HCT116 (cell line): ENCODE results near the gene MBP. TPM values are rescaled to one million over a fixed set of nuclear protein-coding genes. Genes with fewer than 3 reads are reported as not detected.

Experiments
- ATAC-seq: fragments of 200-7000 bp; cut with Tn5 transposase; 2 replicates; pipeline ENCODE4 v1.9.1; 2020; ENCODE audit warnings: mild to moderate bottlenecking, moderate library complexity
- BruUV-seq: library from RNA; stranded (reverse); fragments of 400-500 nt; replicated peaks from 2 replicates; lab custom pipeline; 2021; lab: Mats Ljungman, UMichigan
- CTCF ChIA-PET: fragments of 300-600 bp; sonication (Branson Sonifier 250); formaldehyde crosslinking; loops from one replicate; lab custom pipeline; 2021; ENCODE audit warnings: antibody characterized with exemption; lab: Charles Lee
- POLR2A ChIA-PET: fragments of 300-600, 350-600 bp; sonication (Branson Sonifier 250); formaldehyde crosslinking; loops from one replicate; lab custom pipeline; 2021; ENCODE audit warnings: antibody characterized with exemption; lab: Charles Lee
- RAD21 ChIA-PET, 2 experiments: fragments of 300-600 bp; sonication (Branson Sonifier 250); formaldehyde crosslinking; loops; one replicate each; lab custom pipeline; 2023; ENCODE audit warnings: low total read pairs in 2 of 2; ENCODE audit not compliant: uncharacterized antibody in 2 of 2, unreplicated experiment in 2 of 2, low non-redundant PET in 1 of 2; lab: Charles Lee
- DNase-seq: peaks from one replicate; pipeline ENCODE4 v3.0.0-alpha.2; 2010; ENCODE audit warnings: low read depth, low spot score
- H2AFZ ChIP-seq: fragments of 200-600 bp; shearing (Covaris generic), sonication (generic); 2 replicates; pipeline ENCODE4 v1.6.1; 2017; ENCODE audit warnings: low read depth, mixed run types, mixed read lengths, antibody characterized with exemption, low read length; ENCODE audit not compliant: poor library complexity, severe bottlenecking
- H3K27ac ChIP-seq: 2 replicates; pipeline ENCODE4 v1.5.1; 2012; ENCODE audit warnings: low read depth, low read length
- H3K27me3 ChIP-seq: fragments of 200-600 bp; sonication (generic); 2 replicates; pipeline ENCODE4 v1.6.1; 2016; ENCODE audit warnings: mixed run types, low read length, mixed read lengths; ENCODE audit not compliant: insufficient read depth
- H3K36me3 ChIP-seq, 2 experiments: fragments of 200-500 bp in 1 of 2; fragments of 200-600 bp in 1 of 2; sonication (Bioruptor generic) in 1 of 2; sonication (generic) in 1 of 2; 2 replicates each; pipeline versions ENCODE4 v1.5.1 to v1.6.1; 2014 to 2016; ENCODE audit warnings: low read length in 2 of 2, inconsistent platforms in 1 of 2, mixed read lengths in 1 of 2, mixed run types in 1 of 2; ENCODE audit not compliant: insufficient read depth in 2 of 2, control insufficient read depth in 1 of 2
- H3K4me1 ChIP-seq, 2 experiments: fragments of 200-600 bp in 1 of 2; sonication (generic) in 1 of 2; 2 replicates each; pipeline versions ENCODE4 v1.5.1 to v1.6.1; 2012 to 2017; ENCODE audit warnings: low read length in 2 of 2, inconsistent platforms in 1 of 2, mild to moderate bottlenecking in 1 of 2, mixed read lengths in 1 of 2, mixed run types in 1 of 2, moderate library complexity in 1 of 2; ENCODE audit not compliant: insufficient read depth in 2 of 2, control insufficient read depth in 1 of 2
- H3K4me2 ChIP-seq: fragments of 200-600 bp; sonication (generic); 2 replicates; pipeline ENCODE4 v1.6.1; 2017; ENCODE audit warnings: mixed run types, low read length, mixed read lengths
- H3K4me3 ChIP-seq, 2 experiments: fragments of 200-600 bp in 1 of 2; sonication (generic) in 1 of 2; replicated peaks in 1 of 2; 2 replicates each; pipeline ENCODE4 v1.5.1; 2011 to 2016; ENCODE audit warnings: low read length in 2 of 2, control low read depth in 1 of 2, low read depth in 1 of 2, mild to moderate bottlenecking in 1 of 2, mixed read lengths in 1 of 2, mixed run types in 1 of 2
- H3K79me2 ChIP-seq: fragments of 200-600 bp; sonication (generic); 2 replicates; pipeline ENCODE4 v1.6.1; 2017; ENCODE audit warnings: mild to moderate bottlenecking, mixed run types, low read length, moderate library complexity, mixed read lengths; ENCODE audit not compliant: insufficient read depth
- H3K9ac ChIP-seq: fragments of 200-600 bp; sonication (generic); 2 replicates; pipeline ENCODE4 v1.6.1; 2016; ENCODE audit warnings: low read length, mixed read lengths
- H3K9me2 ChIP-seq: fragments of 200-600 bp; sonication (generic), shearing (Covaris generic); 2 replicates; pipeline ENCODE4 v1.6.1; 2017; ENCODE audit warnings: mixed run types, mild to moderate bottlenecking, moderate library complexity; ENCODE audit not compliant: insufficient read depth
- H3K9me3 ChIP-seq, 2 experiments: fragments of 200-500 bp in 1 of 2; fragments of 200-600 bp in 1 of 2; sonication (Bioruptor generic) in 1 of 2; sonication (generic) in 1 of 2; 2 replicates each; pipeline ENCODE4 v1.6.1; 2014 to 2017; ENCODE audit warnings: low read length in 2 of 2, mixed read lengths in 2 of 2, inconsistent platforms in 1 of 2, low read depth in 1 of 2, mild to moderate bottlenecking in 1 of 2, mixed run types in 1 of 2, moderate library complexity in 1 of 2; ENCODE audit not compliant: control insufficient read depth in 1 of 2, insufficient read depth in 1 of 2
- H4K20me1 ChIP-seq: fragments of 200-600 bp; sonication (generic), shearing (Covaris generic); 2 replicates; pipeline ENCODE4 v1.6.1; 2017; ENCODE audit warnings: mixed run types, mild to moderate bottlenecking, moderate library complexity; ENCODE audit not compliant: insufficient read depth
- CEBPB ChIP-seq: IDR thresholded peaks from 2 replicates; pipeline ENCODE4 v1.6.1; 2012; ENCODE audit warnings: low read depth
- EGR1 ChIP-seq: IDR thresholded peaks from 2 replicates; pipeline ENCODE4 v1.6.1; 2012; ENCODE audit warnings: low read depth
- ELF1 ChIP-seq: IDR thresholded peaks from 2 replicates; pipeline ENCODE4 v1.6.1; 2012; ENCODE audit warnings: low read depth, borderline replicate concordance
- POLR2A ChIP-seq: IDR thresholded peaks from 2 replicates; pipeline ENCODE4 v1.7.0; 2011; ENCODE audit warnings: borderline replicate concordance; ENCODE audit not compliant: insufficient read depth, insufficient read length; ENCODE audit errors: extremely low read depth
- RAD21 ChIP-seq: IDR thresholded peaks from 2 replicates; pipeline ENCODE4 v1.6.1; 2012; ENCODE audit warnings: low read depth, mild to moderate bottlenecking
- SIN3A ChIP-seq: IDR thresholded peaks from 2 replicates; pipeline ENCODE4 v1.6.1; 2012; ENCODE audit warnings: low read depth
- SP1 ChIP-seq: IDR thresholded peaks from 2 replicates; pipeline ENCODE4 v1.6.1; 2012; ENCODE audit warnings: low read depth
- SRF ChIP-seq: IDR thresholded peaks from 2 replicates; pipeline ENCODE4 v1.6.1; 2012; ENCODE audit warnings: low read depth
- intact Hi-C: fragments of 100-400 bp; cut with micrococcal nuclease; formaldehyde crosslinking; loops from 2 replicates; pipeline ENCODE4 v1.10.0; 2022
- total RNA-seq: library from RNA; stranded (reverse); gene quantifications from one replicate; pipeline ENCODE4 v1.2.1, GENCODE V29; 2021; ENCODE audit not compliant: unreplicated experiment
- TF ChIP-seq, protein P1 (sequence below): IDR thresholded peaks from 2 replicates; pipeline ENCODE4 v1.6.1; 2011; ENCODE audit warnings: mild to moderate bottlenecking, low read length, moderate library complexity; ENCODE audit not compliant: insufficient replicate concordance; ENCODE audit errors: extremely low read depth
- TF ChIP-seq, protein P2 (sequence below): IDR thresholded peaks from 2 replicates; pipeline ENCODE4 v1.6.1; 2012

Gene MBP
- total RNA-seq, 1 experiment from 2014 or later: 34.9 TPM

DNA sequence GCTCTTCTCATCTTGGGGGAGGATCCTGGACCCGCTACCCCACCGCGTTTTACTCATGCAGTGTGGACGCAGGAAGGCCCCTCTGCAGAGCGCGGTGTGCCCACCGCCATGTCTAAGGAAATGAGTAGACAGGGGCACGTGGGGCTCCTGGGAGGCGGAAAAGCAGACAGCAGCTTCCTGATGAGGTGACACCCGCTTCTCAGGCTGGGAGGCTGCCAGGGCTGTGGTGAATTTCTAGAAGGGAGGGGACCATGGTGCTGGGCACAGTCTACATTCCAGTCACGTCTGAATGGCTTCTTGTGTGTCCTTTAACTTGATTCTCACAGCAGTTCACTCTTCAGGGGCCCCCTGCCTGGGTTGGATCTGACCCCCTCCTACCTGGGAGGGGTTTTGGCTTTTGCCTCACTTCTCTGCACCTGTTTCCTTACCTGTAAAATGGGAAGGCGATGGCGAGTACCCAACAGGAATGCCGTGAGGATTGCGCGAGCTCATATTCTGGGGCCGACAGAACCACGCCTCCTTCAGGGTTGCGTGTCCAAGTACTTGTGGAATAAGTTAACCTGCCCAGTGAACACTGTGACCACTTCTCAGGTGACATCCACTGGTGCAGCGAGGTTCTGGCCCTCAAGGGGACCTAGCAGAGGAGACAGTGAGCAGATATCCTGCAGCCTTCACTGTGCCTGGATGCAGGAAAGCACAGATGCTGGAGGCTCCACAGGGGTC is 32.3 kb upstream of the MBP start:
- Histone ChIP-seq H3K9me3 (no peaks in the 10 kb centered on the region), H3K79me2 (no peaks in the 10 kb centered on the region), H3K27me3 (no peaks in the 10 kb centered on the region), H3K9me2 (no peaks in the 10 kb centered on the region), H3K4me1 (no peaks in the 10 kb centered on the region), H3K27ac (no peak overlapping the region), H4K20me1 (no peaks in the 10 kb centered on the region), H3K4me2 (no peak overlapping the region), H3K9ac (no peak overlapping the region), H3K4me3 (no peak overlapping the region), H2AFZ (no peak overlapping the region), H3K36me3 (no peaks in the 10 kb centered on the region)
- CTCF ChIA-PET: no interaction called here
- no peak for DNase-seq
- RAD21 ChIA-PET: no interaction called here
- no TSS peak for BruUV-seq
- intact Hi-C loops: no loop called here
- POLR2A ChIA-PET: no interaction called here
- TF ChIP-seq SRF (no peak), ELF1 (no peak), POLR2A (no peak), EGR1 (no peak), CEBPB (no peak), SP1 (no peak), SIN3A (no peak), RAD21 (no peak)
- TF ChIP-seq, protein P1, sequence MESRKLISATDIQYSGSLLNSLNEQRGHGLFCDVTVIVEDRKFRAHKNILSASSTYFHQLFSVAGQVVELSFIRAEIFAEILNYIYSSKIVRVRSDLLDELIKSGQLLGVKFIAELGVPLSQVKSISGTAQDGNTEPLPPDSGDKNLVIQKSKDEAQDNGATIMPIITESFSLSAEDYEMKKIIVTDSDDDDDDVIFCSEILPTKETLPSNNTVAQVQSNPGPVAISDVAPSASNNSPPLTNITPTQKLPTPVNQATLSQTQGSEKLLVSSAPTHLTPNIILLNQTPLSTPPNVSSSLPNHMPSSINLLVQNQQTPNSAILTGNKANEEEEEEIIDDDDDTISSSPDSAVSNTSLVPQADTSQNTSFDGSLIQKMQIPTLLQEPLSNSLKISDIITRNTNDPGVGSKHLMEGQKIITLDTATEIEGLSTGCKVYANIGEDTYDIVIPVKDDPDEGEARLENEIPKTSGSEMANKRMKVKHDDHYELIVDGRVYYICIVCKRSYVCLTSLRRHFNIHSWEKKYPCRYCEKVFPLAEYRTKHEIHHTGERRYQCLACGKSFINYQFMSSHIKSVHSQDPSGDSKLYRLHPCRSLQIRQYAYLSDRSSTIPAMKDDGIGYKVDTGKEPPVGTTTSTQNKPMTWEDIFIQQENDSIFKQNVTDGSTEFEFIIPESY: no peak
- TF ChIP-seq, protein P2, sequence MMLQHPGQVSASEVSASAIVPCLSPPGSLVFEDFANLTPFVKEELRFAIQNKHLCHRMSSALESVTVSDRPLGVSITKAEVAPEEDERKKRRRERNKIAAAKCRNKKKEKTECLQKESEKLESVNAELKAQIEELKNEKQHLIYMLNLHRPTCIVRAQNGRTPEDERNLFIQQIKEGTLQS: no peak
- no peak for ATAC-seq
